CD14-positive monocyte (primary cell): Measurements from ENCODE around the gene CACNA1E. TPM values are rescaled to one million over a fixed set of nuclear protein-coding genes. Genes with fewer than 3 reads are reported as not detected.

Experiments
- DNase-seq, 3 donors: peaks; one replicate each; pipeline ENCODE4 v3.0.0-alpha.2; 2011 to 2022
- H2AFZ ChIP-seq: 2 replicates; pipeline ENCODE4 v1.6.0; 2012; ENCODE audit warnings: mild to moderate bottlenecking, low read depth, low read length, inconsistent platforms; ENCODE audit not compliant: insufficient read depth, poor library complexity, severe bottlenecking
- H3K27ac ChIP-seq, 2 donors: 1 replicate in 1 of 2; 2 replicates in 1 of 2; pipeline ENCODE4 v1.5.1; 2012 to 2013; ENCODE audit warnings: low read length in 2 of 2, control low read depth in 1 of 2, inconsistent platforms in 1 of 2, low read depth in 1 of 2, mild to moderate bottlenecking in 1 of 2
- H3K27me3 ChIP-seq, 2 donors: one replicate each; pipeline versions ENCODE4 v1.6.0 to v1.6.1; 2011 to 2013; ENCODE audit warnings: low read length in 2 of 2; ENCODE audit not compliant: control insufficient read depth in 2 of 2, insufficient read depth in 2 of 2
- H3K36me3 ChIP-seq, 2 donors: replicated peaks in 1 of 2; 1 replicate in 1 of 2; 2 replicates in 1 of 2; pipeline versions ENCODE4 v1.5.1 to v1.6.1; 2012 to 2013; ENCODE audit warnings: low read length in 2 of 2, control low read depth in 1 of 2, inconsistent platforms in 1 of 2, mild to moderate bottlenecking in 1 of 2; ENCODE audit not compliant: insufficient read depth in 2 of 2, control insufficient read depth in 1 of 2
- H3K4me1 ChIP-seq, 2 donors: 1 replicate in 1 of 2; 2 replicates in 1 of 2; pipeline versions ENCODE4 v1.5.1 to v1.6.1; 2012 to 2013; ENCODE audit warnings: low read length in 2 of 2, control low read depth in 1 of 2, inconsistent platforms in 1 of 2, mild to moderate bottlenecking in 1 of 2, moderate library complexity in 1 of 2; ENCODE audit not compliant: insufficient read depth in 2 of 2, control insufficient read depth in 1 of 2
- H3K4me2 ChIP-seq: replicated peaks from 2 replicates; pipeline ENCODE3; 2012; ENCODE audit warnings: low read length, moderate library complexity, mild to moderate bottlenecking; ENCODE audit not compliant: poor library complexity, severe bottlenecking; ENCODE audit errors: extremely low read depth
- H3K4me3 ChIP-seq, 3 experiments: fragments of 200-600 bp in 1 of 3; sonication (generic) in 1 of 3; replicated peaks in 1 of 3; 1 replicate in 2 of 3; 2 replicates in 1 of 3; pipeline ENCODE4 v1.5.1; 2011 to 2013; ENCODE audit warnings: low read length in 3 of 3, mild to moderate bottlenecking in 3 of 3, control low read depth in 2 of 3, low read depth in 2 of 3, inconsistent platforms in 1 of 3, moderate library complexity in 1 of 3
- H3K79me2 ChIP-seq: 2 replicates; pipeline ENCODE4 v1.6.0; 2012; ENCODE audit warnings: mild to moderate bottlenecking, control low read depth, inconsistent platforms, low read length, moderate library complexity; ENCODE audit not compliant: insufficient read depth
- H3K9ac ChIP-seq: 2 replicates; pipeline ENCODE4 v1.6.0; 2017; ENCODE audit warnings: low read length, mild to moderate bottlenecking; ENCODE audit not compliant: insufficient read depth, poor library complexity, severe bottlenecking
- H3K9me3 ChIP-seq, 2 donors: replicated peaks in 1 of 2; 1 replicate in 1 of 2; 2 replicates in 1 of 2; pipeline versions ENCODE4 v1.5.1 to v1.6.1; 2012 to 2013; ENCODE audit warnings: low read length in 2 of 2, control low read depth in 1 of 2; ENCODE audit not compliant: control insufficient read depth in 1 of 2, insufficient read depth in 1 of 2
- H4K20me1 ChIP-seq: 2 replicates; pipeline ENCODE4 v1.6.0; 2012; ENCODE audit warnings: mild to moderate bottlenecking, low read length, control low read depth, moderate library complexity; ENCODE audit not compliant: insufficient read depth
- H3K27ac Mint-ChIP-seq, 7 donors: one replicate each; pipeline ENCODE4 v1.8.0; 2020; ENCODE audit warnings: mild to moderate bottlenecking in 7 of 7, mixed read lengths in 7 of 7, moderate library complexity in 6 of 7, inconsistent platforms in 2 of 7
- H3K27me3 Mint-ChIP-seq, 3 donors: one replicate each; pipeline ENCODE4 v1.8.0; 2021 to 2022; ENCODE audit warnings: low read depth in 3 of 3, mild to moderate bottlenecking in 3 of 3, mixed read lengths in 3 of 3, moderate library complexity in 3 of 3, inconsistent platforms in 1 of 3
- H3K36me3 Mint-ChIP-seq, 2 donors: one replicate each; pipeline ENCODE4 v1.8.0; 2020; ENCODE audit warnings: mixed read lengths in 2 of 2, inconsistent platforms in 1 of 2, mild to moderate bottlenecking in 1 of 2
- H3K4me1 Mint-ChIP-seq: one replicate; pipeline ENCODE4 v1.8.0; 2020; ENCODE audit warnings: mild to moderate bottlenecking, mixed read lengths
- H3K4me3 Mint-ChIP-seq, 2 donors: one replicate each; pipeline ENCODE4 v1.8.0; 2020; ENCODE audit warnings: mild to moderate bottlenecking in 2 of 2, mixed read lengths in 2 of 2, moderate library complexity in 1 of 2
- H3K9me3 Mint-ChIP-seq, 7 donors: one replicate each; pipeline ENCODE4 v1.8.0; 2020 to 2022; ENCODE audit warnings: mixed read lengths in 7 of 7, mild to moderate bottlenecking in 6 of 7, moderate library complexity in 6 of 7, inconsistent platforms in 2 of 7
- CTCF ChIP-seq: fragments of 200-600 bp; IDR thresholded peaks from one replicate; pipeline ENCODE4 v1.8.0; 2022; ENCODE audit warnings: antibody characterized with exemption, mild to moderate bottlenecking
- WGBS: methylation state at CpG from one replicate; pipeline ENCODE4 v1.1.5; 2013; ENCODE audit warnings: missing lambda C conversion rate; ENCODE audit not compliant: insufficient coverage; 5-methylcytosine and 5-hydroxymethylcytosine counted together
- intact Hi-C, 2 donors: fragments of 100-400 bp; cut with micrococcal nuclease; formaldehyde crosslinking; loops; one replicate each; pipeline versions ENCODE4 v1.15.0 to v1.15.1; 2023
- polyA plus RNA-seq, 3 donors: library from polyadenylated mRNA; depleted of rRNA in 1 of 3; unstranded in 2 of 3; stranded (reverse) in 1 of 3; fragments of 300-500 nt in 2 of 3; fragments of >200 nt in 1 of 3; fragmentation: Illumina TruSeq in 2 of 3; gene quantifications; 1 replicate in 2 of 3; 2 replicates in 1 of 3; pipeline ENCODE4 v1.2.3, GENCODE V29; 2012 to 2021

CACNA1E gene
- polyA plus RNA-seq, 3 donors: 0.04 TPM; not detected in 2

GRCh38 chr1:181763736-181764135, 280.4 kb downstream of the CACNA1E start:
- H3K27ac Mint-ChIP-seq: no peak overlapping the region
- no peaks in the 10 kb centered on the region for H3K36me3 Mint-ChIP-seq
- Histone ChIP-seq H3K79me2 (no peaks in the 10 kb centered on the region), H3K36me3 (no peaks in the 10 kb centered on the region), H3K9ac (no peak overlapping the region), H3K4me2 (no peak overlapping the region), H3K9me3 (no peaks in the 10 kb centered on the region), H3K27me3 (no peaks in the 10 kb centered on the region), H3K4me1 (no peaks in the 10 kb centered on the region), H4K20me1 (no peaks in the 10 kb centered on the region), H3K4me3 (no peak overlapping the region), H3K27ac (no peak overlapping the region), H2AFZ (no peak overlapping the region)
- H3K4me3 Mint-ChIP-seq: no peak overlapping the region
- TF ChIP-seq CTCF: no peak
- peaks cover 2 to 4% (median 3%) of the 10 kb centered on the region in 3 donors for H3K27me3 Mint-ChIP-seq
- H3K9me3 Mint-ChIP-seq: peaks cover 0 to 2% (median 0%) of the 10 kb centered on the region in 7 donors
- no peak for DNase-seq
- no peaks in the 10 kb centered on the region for H3K4me1 Mint-ChIP-seq
- intact Hi-C loops: no loop called here

GRCh38 chr1:181765451-181766026, 282.2 kb downstream of the CACNA1E start:
- H3K9me3 Mint-ChIP-seq: peaks cover 0 to 2% (median 0%) of the 10 kb centered on the region in 7 donors
- Histone ChIP-seq H3K27ac (no peak overlapping the region), H3K79me2 (no peaks in the 10 kb centered on the region), H3K4me1 (no peaks in the 10 kb centered on the region), H4K20me1 (no peaks in the 10 kb centered on the region), H3K4me3 (no peak overlapping the region), H2AFZ (no peak overlapping the region), H3K36me3 (no peaks in the 10 kb centered on the region), H3K9ac (no peak overlapping the region), H3K9me3 (no peaks in the 10 kb centered on the region), H3K27me3 (no peaks in the 10 kb centered on the region), H3K4me2 (no peak overlapping the region)
- no peak overlapping the region for H3K27ac Mint-ChIP-seq
- peaks cover 0 to 4% (median 3%) of the 10 kb centered on the region in 3 donors for H3K27me3 Mint-ChIP-seq
- DNase-seq: no peak
- H3K36me3 Mint-ChIP-seq: no peaks in the 10 kb centered on the region
- intact Hi-C loops: no loop called here
- H3K4me3 Mint-ChIP-seq: no peak overlapping the region
- no peaks in the 10 kb centered on the region for H3K4me1 Mint-ChIP-seq
- no peak for TF ChIP-seq CTCF
- WGBS: no CpG with 5 or more reads among the region's 5 CpGs
